ENCODE data around the gene GLDC.
"Not testable (repeated sequence)": the region's sequence is repeated elsewhere in the genome, so short reads cannot be mapped to it uniquely, and the experiment has no call there.

Gene GLDC

GRCh38 chr9:6564360-6564759, 81.2 kb downstream of the GLDC start:
- DNase-seq, result no peak

GRCh38 chr9:6562871-6563430, 82.6 kb downstream of the GLDC start:
- no peak for DNase-seq

GRCh38 chr9:6562201-6562600, 83.3 kb downstream of the GLDC start:
- no peak for DNase-seq

- no peak for DNase-seq
These were observed 87.5 kb downstream of the GLDC start for GRCh38 chr9:6557883-6558616.

- DNase-seq, result no peak
These were observed 91.7 kb downstream of the GLDC start for GRCh38 chr9:6553866-6554265.

- no peak for DNase-seq
These were observed 92.9 kb downstream of the GLDC start for GRCh38 chr9:6552498-6553121.

GRCh38 chr9:6552033-6552432, 93.5 kb downstream of the GLDC start:
- no peak for DNase-seq

GRCh38 chr9:6551136-6551535, 94.4 kb downstream of the GLDC start:
- no peak for DNase-seq

GRCh38 chr9:6549106-6549800, 96.3 kb downstream of the GLDC start:
- no peak for DNase-seq

GRCh38 chr9:6545017-6545691, 100.4 kb downstream of the GLDC start:
- DNase-seq, result no peak

GRCh38 chr9:6543204-6543603, 102.3 kb downstream of the GLDC start:
- no peak for DNase-seq

- not testable (repeated sequence) for DNase-seq
These were observed 102.9 kb downstream of the GLDC start for GRCh38 chr9:6542617-6543016.

GRCh38 chr9:6538666-6539071, 106.9 kb downstream of the GLDC start:
- DNase-seq, result no peak

GRCh38 chr9:6535594-6535993, 109.9 kb downstream of the GLDC start:
- no peak for DNase-seq

GRCh38 chr9:6525326-6526045, 120.0 kb downstream of the GLDC start:
- DNase-seq, result no peak

- DNase-seq, result no peak
These were observed 123.3 kb downstream of the GLDC start for GRCh38 chr9:6522263-6522662.

GRCh38 chr9:6512085-6512657, 133.4 kb downstream of the GLDC start:
- no peak for DNase-seq

- no peak for DNase-seq
These were observed 139.0 kb downstream of the GLDC start for GRCh38 chr9:6506571-6506970.

GRCh38 chr9:6502399-6502798, 143.1 kb downstream of the GLDC start:
- DNase-seq, result no peak

GRCh38 chr9:6501526-6502210, 143.9 kb downstream of the GLDC start:
- no peak for DNase-seq

- no peak for DNase-seq
These were observed 146.5 kb downstream of the GLDC start for GRCh38 chr9:6498982-6499381.

- DNase-seq, result no peak
These were observed 150.1 kb downstream of the GLDC start for GRCh38 chr9:6495466-6495865.
